ENCODE measurements around the gene OR6M1. TPM values are rescaled to one million over a fixed set of nuclear protein-coding genes. Genes with fewer than 3 reads are reported as not detected.

The OR6M1 gene
- total RNA-seq, 1 donor from 2014 or later, result not detected

DNA sequence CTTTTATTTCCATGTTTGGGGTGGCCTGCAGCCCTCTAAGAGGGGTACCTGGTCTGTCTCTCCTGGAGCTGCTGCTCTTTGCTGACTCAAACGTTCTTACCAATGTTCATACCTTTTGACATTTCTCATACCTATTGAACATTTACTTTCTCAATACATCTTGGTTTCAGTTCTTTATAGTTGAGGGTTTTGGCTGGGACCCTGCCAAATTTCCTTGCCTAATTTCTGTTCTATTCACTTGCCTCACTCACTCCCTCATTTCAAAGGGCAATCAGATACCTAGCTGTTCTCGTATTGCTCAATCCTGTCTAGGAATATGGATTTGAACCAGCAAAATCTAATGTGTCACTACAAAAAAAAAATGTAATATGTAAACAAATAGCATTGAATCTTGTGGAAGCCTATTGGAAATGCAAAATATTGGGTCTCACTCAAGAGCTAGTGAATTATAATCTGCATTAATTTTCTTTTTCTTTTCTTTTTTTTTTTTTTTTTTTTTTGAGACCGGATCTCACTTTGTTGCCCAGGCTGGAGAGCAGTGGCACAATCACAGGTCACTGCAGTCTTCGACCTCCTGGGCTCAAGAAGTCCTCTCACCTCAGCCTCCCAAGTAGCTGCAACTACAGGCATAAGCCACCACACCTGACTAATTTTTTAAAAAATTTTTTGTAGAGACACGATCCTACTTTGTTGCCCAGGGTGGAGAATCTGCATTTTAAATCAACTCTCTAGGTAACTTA is 7.5 kb downstream of the OR6M1 start:
- Mint-ChIP-seq H3K9me3 (peaks cover 5% of the 10 kb centered on the region), H3K27ac (no peak overlapping the region), H3K4me3 (no peak overlapping the region), H3K4me1 (peaks cover 18% of the 10 kb centered on the region), H3K27me3 (ENCODE audit: low read depth) (no peaks in the 10 kb centered on the region), H3K36me3 (no peaks in the 10 kb centered on the region)
- DNase-seq (ENCODE audit: low spot score in 2 of 2, unreplicated experiment in 2 of 2), result no peak
- TF ChIP-seq, protein P1, sequence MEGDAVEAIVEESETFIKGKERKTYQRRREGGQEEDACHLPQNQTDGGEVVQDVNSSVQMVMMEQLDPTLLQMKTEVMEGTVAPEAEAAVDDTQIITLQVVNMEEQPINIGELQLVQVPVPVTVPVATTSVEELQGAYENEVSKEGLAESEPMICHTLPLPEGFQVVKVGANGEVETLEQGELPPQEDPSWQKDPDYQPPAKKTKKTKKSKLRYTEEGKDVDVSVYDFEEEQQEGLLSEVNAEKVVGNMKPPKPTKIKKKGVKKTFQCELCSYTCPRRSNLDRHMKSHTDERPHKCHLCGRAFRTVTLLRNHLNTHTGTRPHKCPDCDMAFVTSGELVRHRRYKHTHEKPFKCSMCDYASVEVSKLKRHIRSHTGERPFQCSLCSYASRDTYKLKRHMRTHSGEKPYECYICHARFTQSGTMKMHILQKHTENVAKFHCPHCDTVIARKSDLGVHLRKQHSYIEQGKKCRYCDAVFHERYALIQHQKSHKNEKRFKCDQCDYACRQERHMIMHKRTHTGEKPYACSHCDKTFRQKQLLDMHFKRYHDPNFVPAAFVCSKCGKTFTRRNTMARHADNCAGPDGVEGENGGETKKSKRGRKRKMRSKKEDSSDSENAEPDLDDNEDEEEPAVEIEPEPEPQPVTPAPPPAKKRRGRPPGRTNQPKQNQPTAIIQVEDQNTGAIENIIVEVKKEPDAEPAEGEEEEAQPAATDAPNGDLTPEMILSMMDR (IDR thresholded peaks at IDR 0.05; ENCODE audit: unreplicated experiment), result no peak

GRCh38 chr11:123798079-123798478 is 8.1 kb downstream of the OR6M1 start:
- peaks cover 7% of the 10 kb centered on the region for H3K9me3 Mint-ChIP-seq

GRCh38 chr11:123797541-123797940 is 8.6 kb downstream of the OR6M1 start:
- peak overlapping the region; percentile 50 for H3K27ac Mint-ChIP-seq
- H3K27me3 Mint-ChIP-seq (ENCODE audit: low read depth), result no peaks in the 10 kb centered on the region
- H3K36me3 Mint-ChIP-seq, result no peaks in the 10 kb centered on the region
- H3K4me1 Mint-ChIP-seq, result peaks cover 18% of the 10 kb centered on the region
- no peak overlapping the region for H3K4me3 Mint-ChIP-seq
- no peak for DNase-seq (ENCODE audit: low spot score in 2 of 2, unreplicated experiment in 2 of 2)
- H3K9me3 Mint-ChIP-seq, result peaks cover 10% of the 10 kb centered on the region
- TF ChIP-seq, protein P1 (IDR thresholded peaks at IDR 0.05; ENCODE audit: unreplicated experiment), result no peak

More at GRCh38 chr11:123798079-123798478, 8.1 kb downstream of the OR6M1 start:
- TF ChIP-seq, protein P1 (IDR thresholded peaks at IDR 0.05; ENCODE audit: unreplicated experiment), result no peak
- Mint-ChIP-seq H3K36me3 (no peaks in the 10 kb centered on the region), H3K27ac (no peak overlapping the region), H3K27me3 (ENCODE audit: low read depth) (no peaks in the 10 kb centered on the region), H3K4me3 (no peak overlapping the region), H3K4me1 (peaks cover 18% of the 10 kb centered on the region)
- no peak for DNase-seq (ENCODE audit: low spot score in 2 of 2, unreplicated experiment in 2 of 2)

DNA sequence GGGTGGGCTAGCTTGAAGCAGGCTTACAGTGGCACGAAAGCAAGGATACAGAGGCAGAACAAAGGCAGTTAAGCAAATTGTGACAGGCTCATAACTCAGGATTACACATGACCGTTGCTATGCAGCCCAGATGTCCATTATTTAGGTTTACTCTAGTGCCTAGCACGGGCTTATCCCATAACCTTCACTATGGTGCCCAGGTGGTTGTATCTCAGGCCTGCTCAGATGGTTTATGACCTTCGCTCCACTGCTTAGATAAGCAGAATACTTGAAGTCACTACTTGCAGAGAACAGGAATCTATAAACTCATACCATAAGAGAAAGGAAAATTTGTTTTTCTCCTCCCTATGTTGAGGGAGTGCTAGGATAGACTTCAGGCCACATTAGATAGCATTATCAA is 9.0 kb downstream of the OR6M1 start:
- Mint-ChIP-seq H3K4me3 (no peak overlapping the region), H3K27ac (peak overlapping the region; percentile 78), H3K4me1 (peaks cover 18% of the 10 kb centered on the region), H3K9me3 (peaks cover 13% of the 10 kb centered on the region), H3K36me3 (no peaks in the 10 kb centered on the region), H3K27me3 (ENCODE audit: low read depth) (no peaks in the 10 kb centered on the region)
- TF ChIP-seq, protein P1 (IDR thresholded peaks at IDR 0.05; ENCODE audit: unreplicated experiment), result no peak
- no peak for DNase-seq (ENCODE audit: low spot score in 2 of 2, unreplicated experiment in 2 of 2)

DNA sequence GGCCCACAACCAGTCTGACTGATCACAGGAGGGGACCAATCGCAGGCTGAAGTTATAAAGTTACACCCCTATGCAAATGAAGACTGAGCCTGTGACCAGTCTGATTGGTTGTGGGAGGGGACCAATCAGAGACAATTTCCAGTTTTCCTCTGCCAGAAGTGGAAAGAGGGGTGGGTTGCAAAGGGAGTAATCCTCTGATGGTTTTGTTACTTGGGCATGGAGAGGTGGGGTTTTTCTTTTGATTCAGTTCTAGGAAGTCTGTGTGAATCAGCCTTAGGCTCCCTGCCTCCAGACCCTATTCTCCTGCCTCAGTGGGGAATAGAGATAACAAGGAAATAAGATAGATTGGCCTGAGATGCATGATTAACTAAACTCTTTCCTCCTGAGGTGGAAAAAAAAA is 9.9 kb downstream of the OR6M1 start:
- Mint-ChIP-seq H3K4me1 (peaks cover 18% of the 10 kb centered on the region), H3K27ac (no peak overlapping the region), H3K4me3 (no peak overlapping the region), H3K9me3 (peaks cover 13% of the 10 kb centered on the region), H3K27me3 (ENCODE audit: low read depth) (no peaks in the 10 kb centered on the region), H3K36me3 (no peaks in the 10 kb centered on the region)
- no peak for DNase-seq (ENCODE audit: low spot score in 2 of 2, unreplicated experiment in 2 of 2)
- TF ChIP-seq, protein P1 (IDR thresholded peaks at IDR 0.05; ENCODE audit: unreplicated experiment), result no peak

All from mesothelial cell of epicardium (in vitro differentiated cells).